HAP-1 (cell line): ENCODE data around the gene PPP2R1A.
A peak's percentile ranks its signal among the peaks of the same experiment; 100 is the strongest.
"Not testable (repeated sequence)": the region's sequence is repeated elsewhere in the genome, so short reads cannot be mapped to it uniquely, and the experiment has no call there.

Experiments
- DNase-seq, 2 experiments: peaks; one replicate each; pipeline ENCODE4 v3.0.0-alpha.2; 2016 to 2020; ENCODE audit warnings: low spot score in 2 of 2
- H3K27me3 ChIP-seq: fragments of 250-450 bp; sonication (Bioruptor Pico); 2 replicates; pipeline ENCODE4 v1.5.1; 2020; ENCODE audit warnings: low read depth, mild to moderate bottlenecking, moderate library complexity
- H3K36me3 ChIP-seq: fragments of 250-450 bp; sonication (Bioruptor Pico); replicated peaks from 2 replicates; pipeline ENCODE4 v1.5.1; 2020; ENCODE audit warnings: mild to moderate bottlenecking
- H3K4me1 ChIP-seq: fragments of 250-450 bp; sonication (Bioruptor Pico); 2 replicates; pipeline ENCODE4 v1.5.1; 2020; ENCODE audit warnings: mild to moderate bottlenecking
- H3K4me3 ChIP-seq: fragments of 250-450 bp; sonication (Bioruptor Pico); 2 replicates; pipeline ENCODE4 v1.5.1; 2020; ENCODE audit warnings: mild to moderate bottlenecking, moderate library complexity
- H3K9me3 ChIP-seq: fragments of 250-450 bp; sonication (Bioruptor Pico); 2 replicates; pipeline ENCODE4 v1.5.1; 2020; ENCODE audit warnings: mild to moderate bottlenecking, moderate library complexity
- in situ Hi-C: fragments of 300-500 bp; cut with MboI; formaldehyde crosslinking; loops from 3 replicates; pipeline ENCODE4 v1.14.3; 2020; ENCODE audit warnings: low sequenced_read_pairs, inconsistent platforms, mixed read lengths

PPP2R1A gene

DNA sequence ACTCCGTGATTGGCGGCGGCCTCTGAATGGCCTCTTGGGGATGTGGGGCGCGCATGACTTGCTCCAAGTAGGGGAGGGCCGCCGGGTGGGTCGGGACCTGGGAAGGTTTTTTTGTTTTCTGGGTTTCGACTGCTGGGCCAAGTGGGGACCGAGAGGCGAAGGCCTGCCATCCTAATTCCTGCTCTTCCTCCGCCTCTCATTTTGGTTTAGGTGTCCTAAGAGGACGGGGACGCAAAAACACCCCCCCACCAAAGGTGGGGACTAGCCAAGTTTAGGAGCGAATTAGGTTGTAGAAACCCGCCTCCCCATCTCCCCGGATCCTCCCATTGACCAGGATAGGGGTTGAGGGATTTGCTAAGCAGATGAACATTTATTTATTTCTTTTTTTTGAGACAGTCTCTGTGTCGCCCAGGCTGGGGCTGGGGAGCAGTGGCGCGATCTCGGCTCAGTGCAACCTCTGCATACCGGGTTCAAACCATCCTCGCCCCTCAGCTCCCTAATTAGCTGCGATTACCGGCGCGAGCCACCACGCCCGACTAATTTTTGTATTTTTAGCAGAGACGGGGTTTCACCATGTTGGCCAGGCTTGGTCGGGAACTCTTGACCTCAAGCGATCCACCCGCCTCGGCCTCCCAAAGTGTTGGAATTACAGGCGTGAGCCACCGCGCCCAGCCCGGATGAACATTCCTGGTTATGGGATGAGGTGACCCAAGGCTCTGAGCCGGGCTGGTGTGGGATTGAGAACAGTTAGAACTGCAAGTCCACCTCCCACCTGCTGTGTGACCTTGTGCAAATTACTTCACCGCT, 838 bp downstream of the PPP2R1A start:
- DNase-seq = peak in 1 of 2 experiments; percentile 42
- peaks cover 39% of the 10 kb centered on the region for H3K36me3 ChIP-seq
- H3K4me3 ChIP-seq = peak overlapping the region; percentile 100
- in situ Hi-C loops = no loop called here
- H3K27me3 ChIP-seq = no peaks in the 10 kb centered on the region
- peaks cover 7% of the 10 kb centered on the region; the same call in 1 of the 2 replicates for H3K4me1 ChIP-seq
- H3K9me3 ChIP-seq = no peaks in the 10 kb centered on the region

DNA sequence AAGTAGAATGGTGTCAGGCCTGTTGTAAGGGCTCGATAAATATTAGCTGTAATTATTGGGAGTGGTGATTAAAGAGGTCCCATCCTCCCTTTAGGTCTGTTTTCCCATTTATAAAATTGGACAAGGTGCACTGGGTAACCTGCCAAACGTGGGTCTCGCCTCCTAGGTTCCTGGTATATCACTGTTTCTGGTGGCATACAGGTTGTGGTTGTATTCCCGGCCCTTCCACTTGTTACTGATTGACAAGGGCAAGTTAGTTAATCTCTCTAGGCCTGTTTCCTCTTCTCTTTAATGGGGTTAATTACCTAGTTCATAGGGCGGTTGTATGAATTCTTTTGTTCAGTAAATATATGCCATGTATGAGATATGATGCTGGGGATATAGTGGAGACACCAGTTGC, 1.5 kb downstream of the PPP2R1A start:
- H3K9me3 ChIP-seq = no peaks in the 10 kb centered on the region
- DNase-seq = no peak
- peak overlapping the region; percentile 100 for H3K4me3 ChIP-seq
- H3K27me3 ChIP-seq = no peaks in the 10 kb centered on the region
- peaks cover 7% of the 10 kb centered on the region; the same call in 1 of the 2 replicates for H3K4me1 ChIP-seq
- in situ Hi-C loops = no loop called here
- peaks cover 46% of the 10 kb centered on the region for H3K36me3 ChIP-seq

DNA sequence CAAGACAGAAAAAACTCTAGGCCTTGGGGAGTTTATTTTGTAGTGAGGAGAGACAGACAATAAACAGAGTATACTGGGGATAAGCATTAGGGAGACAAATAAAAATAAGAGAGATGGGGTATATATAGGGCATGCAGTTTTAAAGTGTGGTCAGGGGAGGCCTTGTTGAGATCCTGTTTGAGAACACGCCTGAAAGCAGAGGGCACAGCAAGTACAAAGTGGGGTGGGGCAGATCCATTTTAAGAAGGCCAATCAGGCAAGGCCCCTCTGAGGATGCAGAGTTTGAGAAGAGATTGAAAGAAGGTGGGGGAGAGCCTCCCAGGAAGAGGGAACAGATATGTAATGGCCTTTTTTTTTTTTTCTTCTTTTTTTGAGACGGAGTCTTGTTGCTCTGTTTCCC, 2.1 kb downstream of the PPP2R1A start:
- peaks cover 51% of the 10 kb centered on the region for H3K36me3 ChIP-seq
- peak overlapping the region; percentile 100 for H3K4me3 ChIP-seq

DNA sequence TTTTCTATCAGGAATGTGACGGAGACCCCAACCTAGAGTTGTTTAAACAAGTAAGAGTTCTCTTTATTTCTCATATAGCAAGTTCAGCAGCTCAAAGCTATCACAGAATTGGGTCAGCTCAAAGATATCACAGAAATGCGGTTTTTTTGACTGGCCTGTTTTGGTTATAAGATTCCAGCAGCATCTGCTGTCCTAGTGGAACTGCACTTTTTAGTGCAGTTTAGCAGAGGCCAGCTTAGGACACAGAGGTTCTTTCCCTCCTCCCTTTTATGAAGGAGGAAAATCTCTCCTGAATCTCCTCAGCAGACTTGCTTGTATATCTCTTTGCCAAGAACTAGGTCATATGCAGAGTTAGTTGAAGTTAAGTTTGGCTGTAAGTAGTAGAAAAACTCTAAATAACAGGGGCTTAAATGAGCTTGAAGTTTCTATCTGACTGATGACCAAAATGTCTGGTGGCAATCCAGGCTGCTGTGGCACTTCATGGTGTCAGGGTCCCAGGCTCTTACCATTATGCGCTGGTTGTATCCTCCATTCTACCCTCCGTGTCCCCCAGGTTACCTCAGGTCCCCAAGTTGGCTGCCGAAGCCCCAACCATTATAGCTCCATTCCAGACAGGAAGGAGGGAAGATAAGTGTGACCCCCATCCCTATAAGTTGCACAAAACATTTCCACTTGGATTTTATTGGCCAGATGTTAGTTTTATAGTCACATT, 6.6 kb downstream of the PPP2R1A start:
- Histone ChIP-seq H3K36me3 (peaks cover 72% of the 10 kb centered on the region), H3K4me3 (no peak overlapping the region), H3K9me3 (no peaks in the 10 kb centered on the region), H3K27me3 (no peaks in the 10 kb centered on the region), H3K4me1 (peaks cover 5% of the 10 kb centered on the region; the same call in 1 of the 2 replicates)
- in situ Hi-C loops = no loop called here
- DNase-seq = no peak

More for the DNA sequence above, 2.1 kb downstream of the PPP2R1A start:
- in situ Hi-C loops = no loop called here
- peak in 1 of 2 experiments; percentile 13 for DNase-seq
- H3K4me1 ChIP-seq = peaks cover 7% of the 10 kb centered on the region; the same call in 1 of the 2 replicates
- H3K9me3 ChIP-seq = no peaks in the 10 kb centered on the region
- H3K27me3 ChIP-seq = no peaks in the 10 kb centered on the region

DNA sequence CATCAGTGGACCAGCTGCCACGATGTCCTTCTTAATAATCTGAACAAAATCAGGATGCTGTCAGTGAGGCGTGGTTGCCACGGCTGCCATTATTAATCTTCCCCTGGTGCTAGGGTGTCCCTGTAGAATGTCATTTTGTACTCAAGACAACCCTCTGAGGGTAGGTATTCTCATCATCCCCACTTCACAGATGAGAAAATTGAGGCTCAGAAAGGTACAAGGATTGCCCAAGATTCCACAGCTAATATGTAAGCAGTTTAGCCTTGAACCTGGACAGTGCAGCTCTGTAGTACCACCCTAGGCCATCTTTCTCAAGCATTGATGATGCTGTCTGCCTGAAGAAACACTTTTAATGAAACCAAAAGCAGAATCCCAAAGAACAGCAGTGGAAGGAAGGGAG, 8.1 kb downstream of the PPP2R1A start:
- no peak overlapping the region for H3K4me3 ChIP-seq
- in situ Hi-C loops = no loop called here

DNA sequence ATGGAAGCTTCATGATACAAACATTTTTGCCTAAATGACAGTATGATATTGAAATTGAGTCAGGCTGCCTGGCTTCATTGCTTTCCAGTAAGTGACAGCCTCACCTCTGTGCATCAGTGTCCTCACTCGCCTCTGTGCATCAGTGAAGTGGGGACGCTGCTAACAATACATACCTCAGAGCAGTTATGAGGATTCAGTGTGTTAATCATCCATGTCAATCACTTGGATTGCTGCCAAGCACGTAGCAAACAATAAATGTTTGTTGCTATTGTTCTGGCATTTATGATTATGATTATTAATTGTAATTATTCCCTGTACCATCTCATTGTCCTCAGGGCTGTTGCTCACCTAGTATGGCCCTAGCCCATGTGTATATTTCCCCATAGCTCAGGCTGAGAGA, 8.8 kb downstream of the PPP2R1A start:
- no peak for DNase-seq
- Histone ChIP-seq H3K9me3 (no peaks in the 10 kb centered on the region), H3K4me3 (no peak overlapping the region), H3K4me1 (no peaks in the 10 kb centered on the region), H3K27me3 (no peaks in the 10 kb centered on the region), H3K36me3 (peaks cover 78% of the 10 kb centered on the region)
- in situ Hi-C loops = no loop called here

More for the DNA sequence above, 8.1 kb downstream of the PPP2R1A start:
- no peaks in the 10 kb centered on the region for H3K27me3 ChIP-seq
- no peaks in the 10 kb centered on the region for H3K4me1 ChIP-seq
- H3K36me3 ChIP-seq = peaks cover 77% of the 10 kb centered on the region
- no peaks in the 10 kb centered on the region for H3K9me3 ChIP-seq
- DNase-seq = no peak

DNA sequence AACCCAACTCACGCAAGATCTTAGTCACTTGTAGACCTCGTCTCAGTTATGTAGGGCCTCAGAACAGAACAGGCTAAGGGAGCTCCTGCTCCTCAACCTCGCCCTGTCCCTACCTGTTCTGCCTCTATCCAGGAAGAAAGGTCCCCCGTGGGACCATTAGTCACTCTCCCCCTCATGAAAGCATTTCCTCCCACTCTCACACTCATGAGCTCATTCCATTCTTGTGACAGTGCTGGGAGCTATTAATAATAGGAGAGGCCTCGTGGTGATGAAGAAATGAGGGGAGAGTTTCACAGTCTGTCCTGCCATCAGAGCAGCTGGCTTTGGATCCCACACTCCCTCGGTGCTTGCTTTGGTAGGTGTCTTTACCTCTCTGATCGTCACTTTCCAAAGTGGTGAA, 10.2 kb downstream of the PPP2R1A start:
- no peaks in the 10 kb centered on the region for H3K27me3 ChIP-seq
- H3K4me3 ChIP-seq = no peak overlapping the region
- in situ Hi-C loops = no loop called here
- peaks cover 86% of the 10 kb centered on the region for H3K36me3 ChIP-seq
- no peaks in the 10 kb centered on the region for H3K4me1 ChIP-seq
- DNase-seq = no peak
- H3K9me3 ChIP-seq = no peaks in the 10 kb centered on the region

DNA sequence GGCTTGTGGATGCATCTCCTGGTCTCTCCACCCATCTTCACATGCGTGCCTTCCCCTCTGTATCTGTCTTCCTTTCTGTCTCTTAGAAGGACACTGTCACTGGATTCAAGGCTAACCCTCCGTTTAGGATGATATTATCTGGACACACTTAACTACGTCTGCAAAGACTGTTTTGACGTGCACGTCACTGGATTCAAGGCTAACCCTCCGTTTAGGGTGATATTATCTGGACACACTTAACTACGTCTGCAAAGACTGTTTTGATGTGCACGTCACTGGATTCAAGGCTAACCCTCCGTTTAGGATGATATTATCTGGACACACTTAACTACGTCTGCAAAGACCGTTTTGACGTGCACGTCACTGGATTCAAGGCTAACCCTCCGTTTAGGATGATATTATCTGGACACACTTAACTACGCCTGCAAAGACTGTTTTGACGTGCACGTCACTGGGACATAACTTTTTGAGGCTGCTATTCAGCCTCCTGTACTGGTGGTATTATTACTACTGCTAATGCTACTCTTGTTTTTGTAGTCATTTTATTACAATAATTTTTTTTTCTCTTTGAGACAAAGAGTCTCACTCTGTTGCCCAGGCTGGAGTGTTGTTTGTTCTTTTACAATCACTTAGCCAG, 11.0 kb downstream of the PPP2R1A start:
- H3K4me3 ChIP-seq, H3K27me3 ChIP-seq, H3K9me3 ChIP-seq, DNase-seq, H3K4me1 ChIP-seq, in situ Hi-C loops: not testable (repeated sequence)
- H3K36me3 ChIP-seq = peaks cover 86% of the 10 kb centered on the region

DNA sequence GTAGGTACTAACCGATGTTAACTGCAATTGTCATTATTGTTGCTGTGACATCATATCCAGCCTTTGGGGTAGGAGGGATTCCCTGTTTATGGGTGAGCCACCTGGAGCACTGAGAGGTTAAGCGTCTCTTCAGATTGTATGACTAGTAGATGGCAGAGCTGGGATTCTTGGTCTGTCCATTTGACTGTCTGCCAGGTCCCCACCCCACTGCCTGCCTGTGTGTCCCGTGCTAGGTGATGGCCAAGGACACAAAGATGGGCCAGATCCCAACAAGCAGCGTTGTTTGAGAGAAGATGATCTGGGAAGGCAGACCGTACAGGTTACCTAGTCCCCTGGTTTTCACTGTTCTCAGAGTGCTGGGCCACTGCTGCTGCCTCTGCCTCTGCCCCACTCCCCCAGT, 16.6 kb downstream of the PPP2R1A start:
- H3K4me3 ChIP-seq = no peak overlapping the region
- in situ Hi-C loops = no loop called here
- no peaks in the 10 kb centered on the region for H3K4me1 ChIP-seq
- H3K9me3 ChIP-seq = no peaks in the 10 kb centered on the region
- no peak for DNase-seq
- H3K36me3 ChIP-seq = peaks cover 92% of the 10 kb centered on the region
- H3K27me3 ChIP-seq = no peaks in the 10 kb centered on the region

DNA sequence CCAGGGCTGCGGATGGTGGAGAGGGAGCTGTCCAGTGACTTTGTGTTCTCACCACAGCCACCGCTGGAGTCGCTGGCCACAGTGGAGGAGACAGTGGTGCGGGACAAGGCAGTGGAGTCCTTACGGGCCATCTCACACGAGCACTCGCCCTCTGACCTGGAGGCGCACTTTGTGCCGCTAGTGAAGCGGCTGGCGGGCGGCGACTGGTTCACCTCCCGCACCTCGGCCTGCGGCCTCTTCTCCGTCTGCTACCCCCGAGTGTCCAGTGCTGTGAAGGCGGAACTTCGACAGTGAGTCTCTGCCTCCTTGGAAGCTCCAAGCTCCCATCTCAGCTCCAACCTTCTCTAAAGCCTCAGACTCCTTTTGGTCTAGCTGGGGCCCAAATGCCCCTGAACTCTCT, 21.4 kb downstream of the PPP2R1A start:
- Histone ChIP-seq H3K4me1 (no peaks in the 10 kb centered on the region), H3K27me3 (no peaks in the 10 kb centered on the region), H3K36me3 (peaks cover 88% of the 10 kb centered on the region), H3K9me3 (no peaks in the 10 kb centered on the region), H3K4me3 (no peak overlapping the region)
- in situ Hi-C loops = no loop called here
- DNase-seq = no peak

DNA sequence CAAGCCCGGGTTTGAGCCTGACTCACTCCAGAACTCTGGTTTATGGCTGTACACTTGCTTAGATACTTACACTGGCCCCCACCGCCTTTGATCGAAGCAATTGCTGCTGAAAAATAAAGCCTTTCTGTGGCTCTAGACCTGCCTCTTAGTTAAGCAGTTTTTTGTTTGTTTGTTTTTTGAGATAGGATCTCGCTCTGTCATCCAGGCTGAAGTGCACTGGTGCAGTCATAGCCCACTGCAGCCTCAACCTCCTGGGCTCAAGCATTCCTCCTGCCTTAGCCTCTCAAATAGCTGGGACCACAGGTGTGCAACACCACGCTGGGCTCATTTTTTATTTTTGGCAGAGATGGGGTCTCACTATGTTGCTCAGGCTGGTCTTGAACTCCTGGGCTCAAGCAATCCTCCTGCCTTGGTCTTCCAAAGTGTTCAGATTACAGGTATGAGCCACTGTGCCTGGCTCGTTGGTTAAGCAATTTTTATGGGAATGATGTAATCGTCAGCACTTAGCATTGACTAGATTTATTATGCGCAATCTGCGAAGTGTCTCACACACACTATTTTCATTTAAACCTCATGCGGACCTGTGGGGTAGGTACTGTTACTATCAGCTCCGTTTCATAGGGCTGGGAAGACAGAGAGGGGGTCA, 22.2 kb downstream of the PPP2R1A start:
- no peaks in the 10 kb centered on the region for H3K4me1 ChIP-seq
- DNase-seq = no peak
- H3K27me3 ChIP-seq = no peaks in the 10 kb centered on the region
- in situ Hi-C loops = no loop called here
- H3K36me3 ChIP-seq = peaks cover 88% of the 10 kb centered on the region
- no peak overlapping the region for H3K4me3 ChIP-seq
- no peaks in the 10 kb centered on the region for H3K9me3 ChIP-seq

DNA sequence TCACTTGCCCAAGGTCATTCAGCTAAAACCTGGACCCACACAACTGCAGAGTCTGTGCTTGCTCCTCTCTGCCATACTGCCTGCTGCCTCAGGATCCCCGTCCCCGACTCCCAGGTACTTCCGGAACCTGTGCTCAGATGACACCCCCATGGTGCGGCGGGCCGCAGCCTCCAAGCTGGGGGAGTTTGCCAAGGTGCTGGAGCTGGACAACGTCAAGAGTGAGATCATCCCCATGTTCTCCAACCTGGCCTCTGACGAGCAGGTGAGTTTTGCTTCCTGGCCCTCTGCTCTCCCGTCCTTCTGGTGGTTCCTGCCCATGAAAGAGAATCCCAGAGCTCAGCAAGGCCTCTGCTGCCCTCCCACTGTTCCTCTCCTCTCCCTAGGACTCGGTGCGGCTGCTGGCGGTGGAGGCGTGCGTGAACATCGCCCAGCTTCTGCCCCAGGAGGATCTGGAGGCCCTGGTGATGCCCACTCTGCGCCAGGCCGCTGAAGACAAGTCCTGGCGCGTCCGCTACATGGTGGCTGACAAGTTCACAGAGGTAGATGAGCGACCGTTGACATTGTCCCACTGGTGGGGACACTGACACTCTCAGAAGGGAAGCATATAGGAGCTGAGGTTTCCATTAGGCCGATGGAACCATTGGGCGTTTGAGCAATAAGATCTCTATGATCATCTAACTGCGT, 22.9 kb downstream of the PPP2R1A start:
- peaks cover 88% of the 10 kb centered on the region for H3K36me3 ChIP-seq
- no peaks in the 10 kb centered on the region for H3K4me1 ChIP-seq
- in situ Hi-C loops = no loop called here

DNA sequence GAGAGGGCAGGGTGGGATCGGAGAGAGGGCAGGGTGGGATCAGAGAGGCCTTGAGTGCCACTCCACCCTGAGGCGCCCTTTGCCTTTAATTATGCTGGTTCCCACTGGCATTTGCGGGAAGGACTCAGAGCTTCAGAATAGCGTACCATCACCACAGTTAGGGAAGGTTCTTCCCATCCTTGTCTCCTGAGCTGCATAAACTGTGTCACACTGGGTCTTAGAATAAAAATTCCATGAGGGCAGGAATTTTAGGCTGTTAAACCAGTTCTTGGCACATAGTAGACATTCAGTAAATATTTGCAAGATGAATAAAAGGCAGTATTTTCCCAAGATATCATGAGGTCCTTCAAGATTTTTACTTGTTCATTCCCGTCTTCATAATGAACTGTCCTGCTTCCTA, 24.4 kb downstream of the PPP2R1A start:
- DNase-seq = no peak
- H3K4me3 ChIP-seq = no peak overlapping the region
- H3K27me3 ChIP-seq = no peaks in the 10 kb centered on the region
- no peaks in the 10 kb centered on the region for H3K9me3 ChIP-seq
- H3K36me3 ChIP-seq = peaks cover 88% of the 10 kb centered on the region
- in situ Hi-C loops = no loop called here
- H3K4me1 ChIP-seq = no peaks in the 10 kb centered on the region

More for the DNA sequence above, 22.9 kb downstream of the PPP2R1A start:
- no peak overlapping the region for H3K4me3 ChIP-seq
- no peak for DNase-seq
- no peaks in the 10 kb centered on the region for H3K9me3 ChIP-seq
- no peaks in the 10 kb centered on the region for H3K27me3 ChIP-seq
